ENCODE measurements around the gene BSDC1. TPM values are rescaled to one million over a fixed set of nuclear protein-coding genes. Genes with fewer than 3 reads are reported as not detected.

The BSDC1 gene
- total and polyA plus RNA-seq, 2 of the 13 experiments (the other 11 are each of a cell fraction or from before 2014, with no cell fraction given), result 40.3 to 64.2 TPM

DNA sequence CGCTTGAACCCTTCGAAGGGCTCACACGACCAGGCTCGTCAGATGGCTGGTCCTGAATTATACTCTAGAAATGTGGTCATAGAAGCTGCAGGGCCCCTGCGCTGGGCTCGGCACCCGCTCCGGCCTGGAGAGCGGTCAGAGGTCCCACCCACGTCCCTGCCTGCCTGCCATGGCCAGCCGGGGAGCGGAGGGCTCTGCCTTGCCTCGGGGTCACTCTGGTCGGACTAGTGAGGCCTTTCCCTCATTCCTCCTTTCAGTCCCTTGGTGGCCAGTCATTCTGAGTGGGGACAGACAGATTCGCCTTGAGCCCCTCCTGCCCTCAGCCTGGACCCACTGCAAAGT, 57.7 kb downstream of the BSDC1 start (continued):
- TF ChIP-seq, protein P1, sequence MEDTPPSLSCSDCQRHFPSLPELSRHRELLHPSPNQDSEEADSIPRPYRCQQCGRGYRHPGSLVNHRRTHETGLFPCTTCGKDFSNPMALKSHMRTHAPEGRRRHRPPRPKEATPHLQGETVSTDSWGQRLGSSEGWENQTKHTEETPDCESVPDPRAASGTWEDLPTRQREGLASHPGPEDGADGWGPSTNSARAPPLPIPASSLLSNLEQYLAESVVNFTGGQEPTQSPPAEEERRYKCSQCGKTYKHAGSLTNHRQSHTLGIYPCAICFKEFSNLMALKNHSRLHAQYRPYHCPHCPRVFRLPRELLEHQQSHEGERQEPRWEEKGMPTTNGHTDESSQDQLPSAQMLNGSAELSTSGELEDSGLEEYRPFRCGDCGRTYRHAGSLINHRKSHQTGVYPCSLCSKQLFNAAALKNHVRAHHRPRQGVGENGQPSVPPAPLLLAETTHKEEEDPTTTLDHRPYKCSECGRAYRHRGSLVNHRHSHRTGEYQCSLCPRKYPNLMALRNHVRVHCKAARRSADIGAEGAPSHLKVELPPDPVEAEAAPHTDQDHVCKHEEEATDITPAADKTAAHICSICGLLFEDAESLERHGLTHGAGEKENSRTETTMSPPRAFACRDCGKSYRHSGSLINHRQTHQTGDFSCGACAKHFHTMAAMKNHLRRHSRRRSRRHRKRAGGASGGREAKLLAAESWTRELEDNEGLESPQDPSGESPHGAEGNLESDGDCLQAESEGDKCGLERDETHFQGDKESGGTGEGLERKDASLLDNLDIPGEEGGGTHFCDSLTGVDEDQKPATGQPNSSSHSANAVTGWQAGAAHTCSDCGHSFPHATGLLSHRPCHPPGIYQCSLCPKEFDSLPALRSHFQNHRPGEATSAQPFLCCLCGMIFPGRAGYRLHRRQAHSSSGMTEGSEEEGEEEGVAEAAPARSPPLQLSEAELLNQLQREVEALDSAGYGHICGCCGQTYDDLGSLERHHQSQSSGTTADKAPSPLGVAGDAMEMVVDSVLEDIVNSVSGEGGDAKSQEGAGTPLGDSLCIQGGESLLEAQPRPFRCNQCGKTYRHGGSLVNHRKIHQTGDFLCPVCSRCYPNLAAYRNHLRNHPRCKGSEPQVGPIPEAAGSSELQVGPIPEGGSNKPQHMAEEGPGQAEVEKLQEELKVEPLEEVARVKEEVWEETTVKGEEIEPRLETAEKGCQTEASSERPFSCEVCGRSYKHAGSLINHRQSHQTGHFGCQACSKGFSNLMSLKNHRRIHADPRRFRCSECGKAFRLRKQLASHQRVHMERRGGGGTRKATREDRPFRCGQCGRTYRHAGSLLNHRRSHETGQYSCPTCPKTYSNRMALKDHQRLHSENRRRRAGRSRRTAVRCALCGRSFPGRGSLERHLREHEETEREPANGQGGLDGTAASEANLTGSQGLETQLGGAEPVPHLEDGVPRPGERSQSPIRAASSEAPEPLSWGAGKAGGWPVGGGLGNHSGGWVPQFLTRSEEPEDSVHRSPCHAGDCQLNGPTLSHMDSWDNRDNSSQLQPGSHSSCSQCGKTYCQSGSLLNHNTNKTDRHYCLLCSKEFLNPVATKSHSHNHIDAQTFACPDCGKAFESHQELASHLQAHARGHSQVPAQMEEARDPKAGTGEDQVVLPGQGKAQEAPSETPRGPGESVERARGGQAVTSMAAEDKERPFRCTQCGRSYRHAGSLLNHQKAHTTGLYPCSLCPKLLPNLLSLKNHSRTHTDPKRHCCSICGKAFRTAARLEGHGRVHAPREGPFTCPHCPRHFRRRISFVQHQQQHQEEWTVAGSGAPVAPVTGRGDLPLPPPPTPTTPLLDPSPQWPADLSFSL (CRISPR knock-in tag; IDR thresholded peaks at IDR 0.05), result no peak
- TF ChIP-seq ZNF572 (CRISPR knock-in tag; IDR thresholded peaks at IDR 0.05) (no peak), NFATC3 (CRISPR knock-in tag; IDR thresholded peaks at IDR 0.05) (0 out of 2 replicates have a peak, but pooled peaks have one; percentile 5), ZFX (CRISPR knock-in tag; IDR thresholded peaks at IDR 0.05; ENCODE audit: low read depth) (peak; percentile 31; the same call in 1 of the 2 replicates), HOXA7 (CRISPR knock-in tag; IDR thresholded peaks at IDR 0.05) (no peak), ZNF232 (CRISPR knock-in tag; IDR thresholded peaks at IDR 0.05; ENCODE audit: borderline replicate concordance) (no peak), FOXJ3 (CRISPR knock-in tag; IDR thresholded peaks at IDR 0.05; ENCODE audit: borderline replicate concordance) (no peak), FOXC1 (CRISPR knock-in tag; IDR thresholded peaks at IDR 0.05; ENCODE audit: borderline replicate concordance) (peak; percentile 51), CREB1 (IDR thresholded peaks at IDR 0.05) (no peak), CREB1 (CRISPR knock-in tag; IDR thresholded peaks at IDR 0.05) (no peak)
- TF ChIP-seq, protein P2, sequence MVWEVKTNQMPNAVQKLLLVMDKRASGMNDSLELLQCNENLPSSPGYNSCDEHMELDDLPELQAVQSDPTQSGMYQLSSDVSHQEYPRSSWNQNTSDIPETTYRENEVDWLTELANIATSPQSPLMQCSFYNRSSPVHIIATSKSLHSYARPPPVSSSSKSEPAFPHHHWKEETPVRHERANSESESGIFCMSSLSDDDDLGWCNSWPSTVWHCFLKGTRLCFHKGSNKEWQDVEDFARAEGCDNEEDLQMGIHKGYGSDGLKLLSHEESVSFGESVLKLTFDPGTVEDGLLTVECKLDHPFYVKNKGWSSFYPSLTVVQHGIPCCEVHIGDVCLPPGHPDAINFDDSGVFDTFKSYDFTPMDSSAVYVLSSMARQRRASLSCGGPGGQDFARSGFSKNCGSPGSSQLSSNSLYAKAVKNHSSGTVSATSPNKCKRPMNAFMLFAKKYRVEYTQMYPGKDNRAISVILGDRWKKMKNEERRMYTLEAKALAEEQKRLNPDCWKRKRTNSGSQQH (CRISPR knock-in tag; IDR thresholded peaks at IDR 0.05; ENCODE audit: low read depth), result no peak
- TF ChIP-seq, protein P3, sequence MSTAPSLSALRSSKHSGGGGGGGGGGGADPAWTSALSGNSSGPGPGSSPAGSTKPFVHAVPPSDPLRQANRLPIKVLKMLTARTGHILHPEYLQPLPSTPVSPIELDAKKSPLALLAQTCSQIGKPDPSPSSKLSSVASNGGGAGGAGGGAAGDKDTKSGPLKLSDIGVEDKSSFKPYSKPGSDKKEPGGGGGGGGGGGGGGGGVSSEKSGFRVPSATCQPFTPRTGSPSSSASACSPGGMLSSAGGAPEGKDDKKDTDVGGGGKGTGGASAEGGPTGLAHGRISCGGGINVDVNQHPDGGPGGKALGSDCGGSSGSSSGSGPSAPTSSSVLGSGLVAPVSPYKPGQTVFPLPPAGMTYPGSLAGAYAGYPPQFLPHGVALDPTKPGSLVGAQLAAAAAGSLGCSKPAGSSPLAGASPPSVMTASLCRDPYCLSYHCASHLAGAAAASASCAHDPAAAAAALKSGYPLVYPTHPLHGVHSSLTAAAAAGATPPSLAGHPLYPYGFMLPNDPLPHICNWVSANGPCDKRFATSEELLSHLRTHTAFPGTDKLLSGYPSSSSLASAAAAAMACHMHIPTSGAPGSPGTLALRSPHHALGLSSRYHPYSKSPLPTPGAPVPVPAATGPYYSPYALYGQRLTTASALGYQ (CRISPR knock-in tag; IDR thresholded peaks at IDR 0.05), result no peak
- TF ChIP-seq, protein P4, sequence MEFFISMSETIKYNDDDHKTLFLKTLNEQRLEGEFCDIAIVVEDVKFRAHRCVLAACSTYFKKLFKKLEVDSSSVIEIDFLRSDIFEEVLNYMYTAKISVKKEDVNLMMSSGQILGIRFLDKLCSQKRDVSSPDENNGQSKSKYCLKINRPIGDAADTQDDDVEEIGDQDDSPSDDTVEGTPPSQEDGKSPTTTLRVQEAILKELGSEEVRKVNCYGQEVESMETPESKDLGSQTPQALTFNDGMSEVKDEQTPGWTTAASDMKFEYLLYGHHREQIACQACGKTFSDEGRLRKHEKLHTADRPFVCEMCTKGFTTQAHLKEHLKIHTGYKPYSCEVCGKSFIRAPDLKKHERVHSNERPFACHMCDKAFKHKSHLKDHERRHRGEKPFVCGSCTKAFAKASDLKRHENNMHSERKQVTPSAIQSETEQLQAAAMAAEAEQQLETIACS (CRISPR knock-in tag; IDR thresholded peaks at IDR 0.05), result no peak
- TF ChIP-seq, protein P5, sequence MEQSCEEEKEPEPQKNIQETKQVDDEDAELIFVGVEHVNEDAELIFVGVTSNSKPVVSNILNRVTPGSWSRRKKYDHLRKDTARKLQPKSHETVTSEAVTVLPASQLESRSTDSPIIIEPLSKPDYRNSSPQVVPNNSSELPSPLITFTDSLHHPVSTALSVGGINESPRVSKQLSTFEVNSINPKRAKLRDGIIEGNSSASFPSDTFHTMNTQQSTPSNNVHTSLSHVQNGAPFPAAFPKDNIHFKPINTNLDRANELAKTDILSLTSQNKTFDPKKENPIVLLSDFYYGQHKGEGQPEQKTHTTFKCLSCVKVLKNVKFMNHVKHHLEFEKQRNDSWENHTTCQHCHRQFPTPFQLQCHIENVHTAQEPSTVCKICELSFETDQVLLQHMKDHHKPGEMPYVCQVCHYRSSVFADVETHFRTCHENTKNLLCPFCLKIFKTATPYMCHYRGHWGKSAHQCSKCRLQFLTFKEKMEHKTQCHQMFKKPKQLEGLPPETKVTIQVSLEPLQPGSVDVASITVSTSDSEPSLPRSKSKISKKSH (CRISPR knock-in tag; IDR thresholded peaks at IDR 0.05; ENCODE audit: borderline replicate concordance), result no peak
- TF ChIP-seq, protein P6, sequence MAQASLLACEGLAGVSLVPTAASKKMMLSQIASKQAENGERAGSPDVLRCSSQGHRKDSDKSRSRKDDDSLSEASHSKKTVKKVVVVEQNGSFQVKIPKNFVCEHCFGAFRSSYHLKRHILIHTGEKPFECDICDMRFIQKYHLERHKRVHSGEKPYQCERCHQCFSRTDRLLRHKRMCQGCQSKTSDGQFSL (CRISPR knock-in tag; IDR thresholded peaks at IDR 0.05), result no peak
- TF ChIP-seq, protein P7, sequence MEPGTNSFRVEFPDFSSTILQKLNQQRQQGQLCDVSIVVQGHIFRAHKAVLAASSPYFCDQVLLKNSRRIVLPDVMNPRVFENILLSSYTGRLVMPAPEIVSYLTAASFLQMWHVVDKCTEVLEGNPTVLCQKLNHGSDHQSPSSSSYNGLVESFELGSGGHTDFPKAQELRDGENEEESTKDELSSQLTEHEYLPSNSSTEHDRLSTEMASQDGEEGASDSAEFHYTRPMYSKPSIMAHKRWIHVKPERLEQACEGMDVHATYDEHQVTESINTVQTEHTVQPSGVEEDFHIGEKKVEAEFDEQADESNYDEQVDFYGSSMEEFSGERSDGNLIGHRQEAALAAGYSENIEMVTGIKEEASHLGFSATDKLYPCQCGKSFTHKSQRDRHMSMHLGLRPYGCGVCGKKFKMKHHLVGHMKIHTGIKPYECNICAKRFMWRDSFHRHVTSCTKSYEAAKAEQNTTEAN (CRISPR knock-in tag; conservative IDR thresholded peaks at IDR 0.05), result no peak

Data from HepG2 (cell line).